H9 (cell line): ENCODE data around the gene RBPJ. TPM values are rescaled to one million over a fixed set of nuclear protein-coding genes. Genes with fewer than 3 reads are reported as not detected.

Source experiments
- DNase-seq: peaks from one replicate; pipeline ENCODE4 v3.0.0-alpha.2; 2017
- H2AFZ ChIP-seq: one replicate; pipeline ENCODE4 v1.6.1; 2013; ENCODE audit warnings: mild to moderate bottlenecking, low read length, control low read depth, moderate library complexity
- H2AK5ac ChIP-seq: 2 replicates; pipeline ENCODE4 v1.6.1; 2013; ENCODE audit warnings: low read length, control low read depth, mixed read lengths; ENCODE audit not compliant: insufficient read length
- H2BK120ac ChIP-seq: one replicate; pipeline ENCODE4 v1.6.1; 2013; ENCODE audit warnings: low read depth, mild to moderate bottlenecking, low read length, control low read depth, inconsistent platforms; ENCODE audit not compliant: poor library complexity, severe bottlenecking
- H2BK12ac ChIP-seq: 2 replicates; pipeline ENCODE4 v1.6.1; 2013; ENCODE audit warnings: low read length, control low read depth, mixed read lengths, low read depth; ENCODE audit not compliant: insufficient read length
- H2BK15ac ChIP-seq: 2 replicates; pipeline ENCODE4 v1.6.1; 2013; ENCODE audit warnings: low read depth, low read length, control low read depth
- H2BK20ac ChIP-seq: one replicate; pipeline ENCODE4 v1.6.1; 2013; ENCODE audit warnings: low read depth, mild to moderate bottlenecking, low read length, control low read depth, inconsistent platforms; ENCODE audit not compliant: poor library complexity, severe bottlenecking
- H2BK5ac ChIP-seq: 2 replicates; pipeline ENCODE4 v1.6.1; 2013; ENCODE audit warnings: low read length, control low read depth, mixed read lengths; ENCODE audit not compliant: insufficient read length
- H3K14ac ChIP-seq: 2 replicates; pipeline ENCODE4 v1.6.1; 2013; ENCODE audit warnings: low read length, control low read depth; ENCODE audit not compliant: insufficient read depth
- H3K18ac ChIP-seq: 2 replicates; pipeline ENCODE4 v1.6.1; 2013; ENCODE audit warnings: low read depth, mild to moderate bottlenecking, mixed read lengths, low read length, control low read depth; ENCODE audit not compliant: insufficient read length
- H3K23ac ChIP-seq: 2 replicates; pipeline ENCODE4 v1.6.1; 2013; ENCODE audit warnings: low read length, control low read depth, mixed read lengths, low read depth; ENCODE audit not compliant: insufficient read length
- H3K23me2 ChIP-seq: 2 replicates; pipeline ENCODE4 v1.6.1; 2013; ENCODE audit warnings: low read depth, mild to moderate bottlenecking, mixed read lengths, low read length, control low read depth; ENCODE audit not compliant: insufficient read length, poor library complexity, severe bottlenecking
- H3K27ac ChIP-seq: 2 replicates; pipeline ENCODE4 v1.5.1; 2013; ENCODE audit warnings: low read length, control low read depth, mixed read lengths, low read depth; ENCODE audit not compliant: insufficient read length
- H3K27me3 ChIP-seq: 2 replicates; pipeline ENCODE4 v1.6.1; 2013; ENCODE audit warnings: low read length, control low read depth, inconsistent platforms; ENCODE audit not compliant: insufficient read depth
- H3K4ac ChIP-seq: 2 replicates; pipeline ENCODE4 v1.6.1; 2013; ENCODE audit warnings: low read depth, mild to moderate bottlenecking, control low read depth, inconsistent platforms, low read length, moderate library complexity
- H3K4me1 ChIP-seq: 2 replicates; pipeline ENCODE4 v1.6.1; 2013; ENCODE audit warnings: low read length, control low read depth, inconsistent platforms; ENCODE audit not compliant: insufficient read depth
- H3K4me2 ChIP-seq: 2 replicates; pipeline ENCODE4 v1.6.1; 2013; ENCODE audit warnings: low read length, control low read depth, mixed read lengths; ENCODE audit not compliant: insufficient read length, insufficient read depth
- H3K56ac ChIP-seq: 2 replicates; pipeline ENCODE4 v1.6.1; 2013; ENCODE audit warnings: low read depth, mild to moderate bottlenecking, mixed read lengths, low read length, control low read depth; ENCODE audit not compliant: insufficient read length
- H3K79me1 ChIP-seq: 2 replicates; pipeline ENCODE4 v1.6.1; 2013; ENCODE audit warnings: low read depth, mild to moderate bottlenecking, moderate library complexity, low read length, control low read depth, inconsistent platforms; ENCODE audit not compliant: insufficient read depth, poor library complexity, severe bottlenecking
- H3K79me2 ChIP-seq: 2 replicates; pipeline ENCODE4 v1.6.1; 2013; ENCODE audit warnings: low read length, control low read depth, inconsistent platforms; ENCODE audit not compliant: insufficient read depth
- H3K9ac ChIP-seq: 2 replicates; pipeline ENCODE4 v1.6.1; 2013; ENCODE audit warnings: low read length, control low read depth, mixed read lengths; ENCODE audit not compliant: insufficient read length; ENCODE audit errors: extremely low read depth
- H3K9me3 ChIP-seq: one replicate; pipeline ENCODE4 v1.6.1; 2013; ENCODE audit warnings: low read depth, low read length, inconsistent platforms; ENCODE audit not compliant: control insufficient read depth
- H3T11ph ChIP-seq: one replicate; pipeline ENCODE4 v1.6.1; 2013; ENCODE audit warnings: mild to moderate bottlenecking, low read length, control low read depth, inconsistent platforms
- H4K20me1 ChIP-seq: one replicate; pipeline ENCODE4 v1.6.1; 2013; ENCODE audit not compliant: control insufficient read depth, insufficient read length, insufficient read depth
- H4K5ac ChIP-seq: 2 replicates; pipeline ENCODE4 v1.6.1; 2013; ENCODE audit warnings: low read depth, mild to moderate bottlenecking, mixed read lengths, low read length, control low read depth; ENCODE audit not compliant: insufficient read length
- H4K8ac ChIP-seq: replicated peaks from 2 replicates; pipeline ENCODE4 v1.6.1; 2013; ENCODE audit warnings: low read length, control low read depth, mixed read lengths, low read depth; ENCODE audit not compliant: insufficient read length
- H4K91ac ChIP-seq: 2 replicates; pipeline ENCODE4 v1.6.1; 2013; ENCODE audit warnings: low read depth, mild to moderate bottlenecking, moderate library complexity, mixed read lengths, low read length, control low read depth; ENCODE audit not compliant: insufficient read length
- H3K27ac Mint-ChIP-seq, 3 experiments: 2 replicates in 2 of 3; 3 replicates in 1 of 3; pipeline ENCODE4 v1.8.0; 2020 to 2021; ENCODE audit warnings: mixed read lengths in 3 of 3, mild to moderate bottlenecking in 1 of 3, moderate library complexity in 1 of 3
- H3K27me3 Mint-ChIP-seq: 2 replicates; pipeline ENCODE4 v1.8.0; 2021; ENCODE audit warnings: low read depth, mild to moderate bottlenecking, moderate library complexity, mixed read lengths
- H3K36me3 Mint-ChIP-seq, 3 experiments: 2 replicates in 2 of 3; 3 replicates in 1 of 3; pipeline ENCODE4 v1.8.0; 2020 to 2021; ENCODE audit warnings: low read depth in 3 of 3, mixed read lengths in 3 of 3; ENCODE audit not compliant: insufficient read depth in 1 of 3
- H3K4me1 Mint-ChIP-seq, 2 experiments: 2 replicates each; pipeline ENCODE4 v1.8.0; 2020; ENCODE audit warnings: mixed read lengths in 2 of 2
- H3K4me3 Mint-ChIP-seq, 2 experiments: 2 replicates in 1 of 2; 3 replicates in 1 of 2; pipeline ENCODE4 v1.8.0; 2020 to 2021; ENCODE audit warnings: mild to moderate bottlenecking in 2 of 2, mixed read lengths in 2 of 2, moderate library complexity in 1 of 2
- H3K9me3 Mint-ChIP-seq, 2 experiments: 2 replicates in 1 of 2; 3 replicates in 1 of 2; pipeline ENCODE4 v1.8.0; 2020; ENCODE audit warnings: mild to moderate bottlenecking in 2 of 2, mixed read lengths in 2 of 2, moderate library complexity in 1 of 2
- WGBS: extraction: QIAGEN DNeasy Blood & Tissue Kit; methylation state at CpG from one replicate; pipeline ENCODE4 v1.1.7; 2013; ENCODE audit warnings: missing lambda C conversion rate, low lambda C conversion rate, mixed read lengths; ENCODE audit not compliant: insufficient read length; ENCODE audit errors: extremely low coverage; 5-methylcytosine and 5-hydroxymethylcytosine counted together
- total RNA-seq: library from RNA; stranded (reverse); gene quantifications from 2 replicates; pipeline ENCODE4 v1.2.1, GENCODE V29; 2021
- TF ChIP-seq, protein P1 (sequence below): fragments of 200-600 bp; sonication (generic); conservative IDR thresholded peaks from 3 replicates; pipeline ENCODE4 v1.8.0; 2021; ENCODE audit warnings: antibody characterized with exemption, mild to moderate bottlenecking

Gene RBPJ
- total RNA-seq, 1 experiment from 2014 or later: 166 TPM

GRCh38 chr4:26447378-26447777 lies 126.6 kb downstream of the RBPJ start:
- Histone ChIP-seq H3K9me3 (peaks cover 5% of the 10 kb centered on the region), H4K5ac (no peak overlapping the region), H3K9ac (no peak overlapping the region), H3K23ac (no peak overlapping the region), H2BK20ac (no peak overlapping the region), H2BK120ac (no peak overlapping the region), H3T11ph (no peak overlapping the region), H2BK15ac (no peak overlapping the region), H3K23me2 (no peaks in the 10 kb centered on the region), H4K91ac (no peak overlapping the region), H3K4me1 (no peaks in the 10 kb centered on the region), H2AFZ (no peak overlapping the region), H2BK5ac (no peak overlapping the region), H4K8ac (no peak overlapping the region), H3K27me3 (no peaks in the 10 kb centered on the region), H3K79me1 (no peaks in the 10 kb centered on the region), H2BK12ac (no peak overlapping the region), H3K79me2 (no peaks in the 10 kb centered on the region), H2AK5ac (no peak overlapping the region), H3K4me2 (no peak overlapping the region), H3K18ac (no peak overlapping the region), H3K4ac (no peak overlapping the region), H3K56ac (no peak overlapping the region), H3K27ac (no peak overlapping the region), H4K20me1 (no peaks in the 10 kb centered on the region), H3K14ac (no peak overlapping the region)
- peaks cover 11 to 46% of the 10 kb centered on the region in 2 experiments for H3K9me3 Mint-ChIP-seq
- H3K27me3 Mint-ChIP-seq: no peaks in the 10 kb centered on the region; the same call in 1 of the 2 replicates
- no CpG with 5 or more reads among the region's 8 CpGs for WGBS
- TF ChIP-seq, protein P1, sequence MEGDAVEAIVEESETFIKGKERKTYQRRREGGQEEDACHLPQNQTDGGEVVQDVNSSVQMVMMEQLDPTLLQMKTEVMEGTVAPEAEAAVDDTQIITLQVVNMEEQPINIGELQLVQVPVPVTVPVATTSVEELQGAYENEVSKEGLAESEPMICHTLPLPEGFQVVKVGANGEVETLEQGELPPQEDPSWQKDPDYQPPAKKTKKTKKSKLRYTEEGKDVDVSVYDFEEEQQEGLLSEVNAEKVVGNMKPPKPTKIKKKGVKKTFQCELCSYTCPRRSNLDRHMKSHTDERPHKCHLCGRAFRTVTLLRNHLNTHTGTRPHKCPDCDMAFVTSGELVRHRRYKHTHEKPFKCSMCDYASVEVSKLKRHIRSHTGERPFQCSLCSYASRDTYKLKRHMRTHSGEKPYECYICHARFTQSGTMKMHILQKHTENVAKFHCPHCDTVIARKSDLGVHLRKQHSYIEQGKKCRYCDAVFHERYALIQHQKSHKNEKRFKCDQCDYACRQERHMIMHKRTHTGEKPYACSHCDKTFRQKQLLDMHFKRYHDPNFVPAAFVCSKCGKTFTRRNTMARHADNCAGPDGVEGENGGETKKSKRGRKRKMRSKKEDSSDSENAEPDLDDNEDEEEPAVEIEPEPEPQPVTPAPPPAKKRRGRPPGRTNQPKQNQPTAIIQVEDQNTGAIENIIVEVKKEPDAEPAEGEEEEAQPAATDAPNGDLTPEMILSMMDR: no peak
- H3K36me3 Mint-ChIP-seq: peaks cover 13 to 44% (median 31%) of the 10 kb centered on the region in 3 experiments
- peaks cover 6% of the 10 kb centered on the region in 2 experiments for H3K4me1 Mint-ChIP-seq
- H3K4me3 Mint-ChIP-seq: no peak overlapping the region
- H3K27ac Mint-ChIP-seq: no peak overlapping the region
- no peak for DNase-seq
